Measurements from ENCODE around the gene KCNQ5. TPM values are rescaled to one million over a fixed set of nuclear protein-coding genes. Genes with fewer than 3 reads are reported as not detected.

The KCNQ5 gene
- total RNA-seq, 4 donors from 2014 or later, result 0.21 to 1.1 (median 0.59) TPM; not detected in 1

DNA sequence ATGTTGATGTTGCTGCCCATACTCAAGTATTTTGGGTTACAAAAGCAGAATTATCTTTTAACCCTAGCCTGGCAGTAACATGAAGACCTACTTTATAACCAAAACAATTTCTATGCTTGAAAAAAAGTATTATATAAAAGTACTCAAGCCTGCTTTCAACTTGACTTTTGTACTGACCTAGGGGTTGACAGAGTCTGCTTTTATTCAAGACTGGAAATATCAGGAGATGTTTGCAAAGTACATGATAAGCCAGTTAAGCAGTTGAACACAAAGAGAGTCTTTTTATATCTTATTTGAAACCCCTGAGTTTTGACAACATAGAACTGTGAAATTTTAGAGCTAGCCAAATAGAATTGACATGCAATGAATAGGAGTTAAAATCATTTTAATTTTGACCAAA lies 159.8 kb downstream of the KCNQ5 start:
- no peaks in the 10 kb centered on the region for H3K36me3 ChIP-seq
- H3K27ac ChIP-seq, result no peak overlapping the region
- H3K27me3 ChIP-seq, result no peaks in the 10 kb centered on the region

GRCh38 chr6:72783035-72783434 lies 161.2 kb downstream of the KCNQ5 start:
- no peaks in the 10 kb centered on the region for H3K9me3 ChIP-seq
- no peak overlapping the region for H3K4me3 ChIP-seq
- WGBS, 2 donors, result 55 to 58% methylated on average over 2 of the region's 2 CpGs
- no peaks in the 10 kb centered on the region for H3K36me3 ChIP-seq
- no peak for DNase-seq (ENCODE audit: low spot score in 2 of 2)
- H3K4me1 ChIP-seq, result peaks cover 0 to 3% (median 0%) of the 10 kb centered on the region in 4 donors
- TF ChIP-seq POLR2A (IDR thresholded peaks at IDR 0.05), result no peak
- no peak for TF ChIP-seq EP300 (IDR thresholded peaks at IDR 0.05)
- TF ChIP-seq, protein P1, sequence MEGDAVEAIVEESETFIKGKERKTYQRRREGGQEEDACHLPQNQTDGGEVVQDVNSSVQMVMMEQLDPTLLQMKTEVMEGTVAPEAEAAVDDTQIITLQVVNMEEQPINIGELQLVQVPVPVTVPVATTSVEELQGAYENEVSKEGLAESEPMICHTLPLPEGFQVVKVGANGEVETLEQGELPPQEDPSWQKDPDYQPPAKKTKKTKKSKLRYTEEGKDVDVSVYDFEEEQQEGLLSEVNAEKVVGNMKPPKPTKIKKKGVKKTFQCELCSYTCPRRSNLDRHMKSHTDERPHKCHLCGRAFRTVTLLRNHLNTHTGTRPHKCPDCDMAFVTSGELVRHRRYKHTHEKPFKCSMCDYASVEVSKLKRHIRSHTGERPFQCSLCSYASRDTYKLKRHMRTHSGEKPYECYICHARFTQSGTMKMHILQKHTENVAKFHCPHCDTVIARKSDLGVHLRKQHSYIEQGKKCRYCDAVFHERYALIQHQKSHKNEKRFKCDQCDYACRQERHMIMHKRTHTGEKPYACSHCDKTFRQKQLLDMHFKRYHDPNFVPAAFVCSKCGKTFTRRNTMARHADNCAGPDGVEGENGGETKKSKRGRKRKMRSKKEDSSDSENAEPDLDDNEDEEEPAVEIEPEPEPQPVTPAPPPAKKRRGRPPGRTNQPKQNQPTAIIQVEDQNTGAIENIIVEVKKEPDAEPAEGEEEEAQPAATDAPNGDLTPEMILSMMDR (IDR thresholded peaks at IDR 0.05), result no peak
- H3K27me3 ChIP-seq, result no peaks in the 10 kb centered on the region
- H3K27ac ChIP-seq, result no peak overlapping the region

More for the DNA sequence above, 159.8 kb downstream of the KCNQ5 start:
- no peak for DNase-seq (ENCODE audit: low spot score in 2 of 2)
- H3K4me1 ChIP-seq, result peaks cover 0 to 3% (median 0%) of the 10 kb centered on the region in 4 donors
- TF ChIP-seq POLR2A (IDR thresholded peaks at IDR 0.05) (no peak), EP300 (IDR thresholded peaks at IDR 0.05) (no peak)
- TF ChIP-seq, protein P1 (IDR thresholded peaks at IDR 0.05), result no peak
- no peak overlapping the region for H3K4me3 ChIP-seq
- no peaks in the 10 kb centered on the region for H3K9me3 ChIP-seq

GRCh38 chr6:72783666-72784065 lies 161.8 kb downstream of the KCNQ5 start:
- DNase-seq (ENCODE audit: low spot score in 2 of 2), result no peak
- 10 to 50% methylated on average over 1 of the region's 1 CpG for WGBS, 2 donors
- H3K4me3 ChIP-seq, result no peak overlapping the region
- no peaks in the 10 kb centered on the region for H3K27me3 ChIP-seq
- no peaks in the 10 kb centered on the region for H3K9me3 ChIP-seq
- no peak overlapping the region for H3K27ac ChIP-seq
- peaks cover 0 to 3% (median 0%) of the 10 kb centered on the region in 4 donors for H3K4me1 ChIP-seq
- H3K36me3 ChIP-seq, result no peaks in the 10 kb centered on the region
- TF ChIP-seq POLR2A (IDR thresholded peaks at IDR 0.05), result no peak
- TF ChIP-seq, protein P1 (IDR thresholded peaks at IDR 0.05), result no peak
- TF ChIP-seq EP300 (IDR thresholded peaks at IDR 0.05), result no peak

DNA sequence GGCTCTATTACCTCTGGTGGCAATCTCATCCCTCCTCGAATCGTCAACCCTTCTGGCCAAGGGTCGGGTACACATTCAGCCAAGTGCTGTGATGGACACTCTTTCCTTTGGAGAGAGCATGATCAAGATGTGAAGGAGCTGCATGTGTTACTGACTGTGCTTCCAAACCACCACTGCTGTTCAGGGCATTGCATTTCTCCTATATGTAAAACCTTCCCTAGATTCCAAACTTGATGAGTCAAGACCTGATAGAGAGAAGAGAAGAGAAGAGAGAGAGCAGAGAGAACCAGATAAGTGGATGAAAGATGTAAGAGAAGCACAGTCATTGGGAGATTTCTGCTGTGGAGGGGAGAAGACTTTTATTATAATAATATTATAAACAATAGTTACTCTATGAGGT lies 162.2 kb downstream of the KCNQ5 start:
- Histone ChIP-seq H3K27me3 (no peaks in the 10 kb centered on the region), H3K4me1 (peaks cover 0 to 3% (median 0%) of the 10 kb centered on the region in 4 donors), H3K36me3 (no peaks in the 10 kb centered on the region), H3K27ac (no peak overlapping the region), H3K9me3 (no peaks in the 10 kb centered on the region), H3K4me3 (no peak overlapping the region)
- no peak for TF ChIP-seq POLR2A (IDR thresholded peaks at IDR 0.05)
- TF ChIP-seq EP300 (IDR thresholded peaks at IDR 0.05), result no peak
- TF ChIP-seq, protein P1 (IDR thresholded peaks at IDR 0.05), result no peak
- WGBS, 2 donors, result 71 to 72% methylated on average over 3 of the region's 3 CpGs
- no peak for DNase-seq (ENCODE audit: low spot score in 2 of 2)

- no peak overlapping the region for H3K4me3 ChIP-seq
- H3K27me3 ChIP-seq, result no peaks in the 10 kb centered on the region
- 71 to 76% methylated on average over 3 of the region's 3 CpGs for WGBS, 2 donors
- TF ChIP-seq EP300 (IDR thresholded peaks at IDR 0.05) (no peak), POLR2A (IDR thresholded peaks at IDR 0.05) (no peak)
- TF ChIP-seq, protein P1 (IDR thresholded peaks at IDR 0.05), result no peak
- H3K4me1 ChIP-seq, result peaks cover 0 to 3% (median 0%) of the 10 kb centered on the region in 4 donors
- no peak for DNase-seq (ENCODE audit: low spot score in 2 of 2)
- H3K36me3 ChIP-seq, result no peaks in the 10 kb centered on the region
- no peak overlapping the region for H3K27ac ChIP-seq
- H3K9me3 ChIP-seq, result no peaks in the 10 kb centered on the region
Measured at GRCh38 chr6:72784581-72784980, 162.7 kb downstream of the KCNQ5 start.
